MM.1S (cell line): ENCODE results near the gene MS4A15.

Experiments used
- DNase-seq: peaks from one replicate; pipeline ENCODE4 v3.0.0-alpha.2; 2015
- H2AFZ ChIP-seq: fragments of 300-600 bp; sonication (generic); 2 replicates; pipeline ENCODE4 v1.6.0; 2016; ENCODE audit warnings: antibody characterized with exemption, low read length
- H3F3A ChIP-seq: fragments of 300-600 bp; sonication (generic); 2 replicates; pipeline ENCODE4 v1.6.1; 2016; ENCODE audit warnings: mild to moderate bottlenecking, antibody characterized with exemption, low read length, moderate library complexity, mixed read lengths; ENCODE audit not compliant: insufficient read depth
- H3K27ac ChIP-seq: fragments of 300-600 bp; sonication (generic); 2 replicates; pipeline ENCODE4 v1.5.1; 2016; ENCODE audit warnings: mild to moderate bottlenecking, low read length
- H3K27me3 ChIP-seq: fragments of 300-600 bp; sonication (generic); replicated peaks from 2 replicates; pipeline ENCODE4 v1.6.0; 2016; ENCODE audit warnings: low read length; ENCODE audit not compliant: insufficient read depth
- H3K36me3 ChIP-seq: fragments of 300-600 bp; sonication (generic); replicated peaks from 2 replicates; pipeline ENCODE4 v1.6.1; 2016; ENCODE audit warnings: mild to moderate bottlenecking, low read length, mixed read lengths; ENCODE audit not compliant: insufficient read depth
- H3K4me1 ChIP-seq: fragments of 300-600 bp; sonication (generic); 2 replicates; pipeline ENCODE4 v1.6.1; 2016; ENCODE audit warnings: low read length, mixed read lengths
- H3K4me2 ChIP-seq: fragments of 300-600 bp; sonication (generic); 2 replicates; pipeline ENCODE4 v1.6.0; 2016; ENCODE audit warnings: low read depth, low read length
- H3K4me3 ChIP-seq: fragments of 300-600 bp; sonication (generic); 2 replicates; pipeline ENCODE4 v1.5.1; 2016; ENCODE audit warnings: low read length, mixed read lengths
- H3K79me2 ChIP-seq: fragments of 300-600 bp; sonication (generic); 2 replicates; pipeline ENCODE4 v1.6.1; 2016; ENCODE audit warnings: mixed run types, low read length, mixed read lengths
- H3K9ac ChIP-seq: fragments of 300-600 bp; sonication (generic); 2 replicates; pipeline ENCODE4 v1.6.1; 2016; ENCODE audit warnings: low read length, mixed read lengths
- H3K9me2 ChIP-seq: fragments of 300-600 bp; sonication (generic); replicated peaks from 2 replicates; pipeline ENCODE4 v1.6.1; 2016; ENCODE audit warnings: mild to moderate bottlenecking, low read length, mixed read lengths; ENCODE audit not compliant: insufficient read depth
- H3K9me3 ChIP-seq: fragments of 300-600 bp; sonication (generic); replicated peaks from 2 replicates; pipeline ENCODE4 v1.6.1; 2016; ENCODE audit warnings: mild to moderate bottlenecking, low read length, mixed read lengths; ENCODE audit not compliant: insufficient read depth
- H4K20me1 ChIP-seq: fragments of 300-600 bp; sonication (generic); 2 replicates; pipeline ENCODE4 v1.6.1; 2016; ENCODE audit warnings: mild to moderate bottlenecking, low read length, moderate library complexity, mixed read lengths; ENCODE audit not compliant: insufficient read depth
- EZH2 ChIP-seq: fragments of 300-600 bp; sonication (generic); optimal IDR thresholded peaks from 2 replicates; pipeline ENCODE3; 2017; ENCODE audit warnings: low read depth, mild to moderate bottlenecking, antibody characterized with exemption, low read length, mixed read lengths
- EZH2phosphoT487 ChIP-seq: fragments of 300-600 bp; sonication (generic); IDR thresholded peaks from 2 replicates; pipeline ENCODE4 v1.6.1; 2018; ENCODE audit warnings: antibody characterized with exemption, low read length
- TF ChIP-seq, protein P1 (sequence below): fragments of 300-600 bp; sonication (generic); IDR thresholded peaks from 2 replicates; pipeline ENCODE4 v1.5.1; 2016; ENCODE audit warnings: antibody characterized with exemption, low read length, mixed read lengths

Gene MS4A15

DNA sequence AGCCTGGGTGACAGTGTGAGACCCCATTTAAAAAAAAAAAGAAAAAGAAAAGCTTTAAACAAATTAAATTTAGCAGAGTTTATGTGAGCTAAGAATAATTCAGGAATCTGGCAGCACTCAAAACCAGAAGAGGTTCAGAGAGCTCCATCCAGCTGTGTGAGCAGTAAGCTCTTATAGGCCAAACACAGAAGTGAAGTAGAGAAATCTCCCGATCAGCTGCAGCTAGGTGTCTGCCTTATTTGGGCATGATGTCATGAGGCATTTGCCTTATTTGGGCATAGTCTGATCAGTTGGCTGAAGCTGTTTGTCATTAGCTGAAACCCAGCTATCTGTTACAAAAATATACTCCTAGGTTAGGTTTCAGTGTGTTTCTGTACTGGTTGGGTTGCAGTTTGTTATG lies 8.2 kb downstream of the MS4A15 start:
- Histone ChIP-seq H3F3A (peaks cover 14% of the 10 kb centered on the region), H3K4me1 (peaks cover 48% of the 10 kb centered on the region), H3K9me3 (no peaks in the 10 kb centered on the region), H3K36me3 (no peaks in the 10 kb centered on the region), H3K27ac (peak overlapping the region; percentile 75), H3K4me3 (no peak overlapping the region), H4K20me1 (no peaks in the 10 kb centered on the region), H3K79me2 (no peaks in the 10 kb centered on the region), H2AFZ (no peak overlapping the region), H3K27me3 (no peaks in the 10 kb centered on the region), H3K9me2 (no peaks in the 10 kb centered on the region), H3K9ac (no peak overlapping the region), H3K4me2 (peak overlapping the region; percentile 55)
- TF ChIP-seq EZH2phosphoT487 = no peak
- no peak for TF ChIP-seq EZH2
- TF ChIP-seq, protein P1, sequence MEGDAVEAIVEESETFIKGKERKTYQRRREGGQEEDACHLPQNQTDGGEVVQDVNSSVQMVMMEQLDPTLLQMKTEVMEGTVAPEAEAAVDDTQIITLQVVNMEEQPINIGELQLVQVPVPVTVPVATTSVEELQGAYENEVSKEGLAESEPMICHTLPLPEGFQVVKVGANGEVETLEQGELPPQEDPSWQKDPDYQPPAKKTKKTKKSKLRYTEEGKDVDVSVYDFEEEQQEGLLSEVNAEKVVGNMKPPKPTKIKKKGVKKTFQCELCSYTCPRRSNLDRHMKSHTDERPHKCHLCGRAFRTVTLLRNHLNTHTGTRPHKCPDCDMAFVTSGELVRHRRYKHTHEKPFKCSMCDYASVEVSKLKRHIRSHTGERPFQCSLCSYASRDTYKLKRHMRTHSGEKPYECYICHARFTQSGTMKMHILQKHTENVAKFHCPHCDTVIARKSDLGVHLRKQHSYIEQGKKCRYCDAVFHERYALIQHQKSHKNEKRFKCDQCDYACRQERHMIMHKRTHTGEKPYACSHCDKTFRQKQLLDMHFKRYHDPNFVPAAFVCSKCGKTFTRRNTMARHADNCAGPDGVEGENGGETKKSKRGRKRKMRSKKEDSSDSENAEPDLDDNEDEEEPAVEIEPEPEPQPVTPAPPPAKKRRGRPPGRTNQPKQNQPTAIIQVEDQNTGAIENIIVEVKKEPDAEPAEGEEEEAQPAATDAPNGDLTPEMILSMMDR = no peak
- peak; percentile 91 for DNase-seq

DNA sequence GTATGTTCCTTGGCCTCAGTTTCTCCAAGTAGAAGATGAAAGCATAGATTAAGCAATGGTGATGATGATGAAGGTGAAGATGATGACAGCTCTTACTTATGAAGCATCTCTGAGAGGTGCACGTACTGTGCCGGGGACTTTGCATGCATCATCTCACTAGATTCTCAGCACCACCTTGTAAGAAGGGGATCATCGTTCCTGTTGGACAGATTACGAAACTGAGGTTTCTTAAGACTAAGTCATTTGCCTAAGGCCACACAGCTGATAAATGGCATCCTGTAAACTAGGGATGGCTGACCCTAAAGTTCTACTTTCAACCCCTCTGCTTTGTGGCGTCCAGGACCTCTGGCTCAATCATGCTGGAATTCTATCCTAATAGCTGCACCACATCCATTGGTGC lies 8.7 kb downstream of the MS4A15 start:
- Histone ChIP-seq H3K9me3 (no peaks in the 10 kb centered on the region), H3F3A (peaks cover 14% of the 10 kb centered on the region), H3K4me3 (no peak overlapping the region), H3K9ac (no peak overlapping the region), H3K4me1 (peaks cover 48% of the 10 kb centered on the region), H3K27me3 (no peaks in the 10 kb centered on the region), H2AFZ (no peak overlapping the region), H3K79me2 (no peaks in the 10 kb centered on the region), H3K27ac (peak overlapping the region; percentile 75), H3K36me3 (no peaks in the 10 kb centered on the region), H3K9me2 (no peaks in the 10 kb centered on the region), H3K4me2 (peak overlapping the region; percentile 55), H4K20me1 (no peaks in the 10 kb centered on the region)
- DNase-seq = no peak
- no peak for TF ChIP-seq EZH2
- no peak for TF ChIP-seq EZH2phosphoT487
- TF ChIP-seq, protein P1 = no peak

DNA sequence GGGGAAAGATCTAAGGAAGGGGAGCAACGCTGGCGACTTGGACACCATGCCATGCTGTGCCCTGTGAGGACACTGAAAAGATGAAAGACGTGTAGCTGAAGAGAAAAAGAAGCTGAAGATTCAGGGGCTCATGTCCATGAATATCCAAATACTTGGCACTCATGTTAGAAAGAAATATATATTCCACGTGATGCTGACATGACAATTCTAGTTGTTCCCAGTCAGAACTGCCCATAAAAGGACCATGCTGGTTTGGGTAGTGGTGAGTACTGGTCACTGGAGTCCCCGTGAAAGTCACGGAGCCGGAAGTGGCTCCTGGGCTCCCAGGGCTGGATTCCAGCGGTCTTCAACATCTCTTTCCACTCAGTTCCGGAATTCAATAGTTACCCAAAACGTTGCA lies 9.9 kb downstream of the MS4A15 start:
- no peaks in the 10 kb centered on the region for H3K79me2 ChIP-seq
- H3K36me3 ChIP-seq = no peaks in the 10 kb centered on the region
- H3K4me3 ChIP-seq = no peak overlapping the region
- H3K27ac ChIP-seq = no peak overlapping the region
- H3K4me2 ChIP-seq = no peak overlapping the region
- no peaks in the 10 kb centered on the region for H3K27me3 ChIP-seq
- H3F3A ChIP-seq = peaks cover 14% of the 10 kb centered on the region
- no peaks in the 10 kb centered on the region for H4K20me1 ChIP-seq
- H3K9me2 ChIP-seq = no peaks in the 10 kb centered on the region
- no peak for DNase-seq
- H3K9ac ChIP-seq = no peak overlapping the region
- peaks cover 42% of the 10 kb centered on the region for H3K4me1 ChIP-seq
- no peak overlapping the region for H2AFZ ChIP-seq
- TF ChIP-seq, protein P1 = no peak
- TF ChIP-seq EZH2 = no peak
- TF ChIP-seq EZH2phosphoT487 = no peak
- H3K9me3 ChIP-seq = no peaks in the 10 kb centered on the region
